GM21737 (cell line): Measurements from ENCODE around the gene CCDC172.

Source experiments
- ATAC-seq: cut with Tn5 transposase; IDR thresholded peaks from one replicate; pipeline ENCODE4 v1.9.1; 2021; ENCODE audit warnings: mild to moderate bottlenecking, moderate library complexity; ENCODE audit not compliant: unreplicated experiment

The CCDC172 gene, protein sequence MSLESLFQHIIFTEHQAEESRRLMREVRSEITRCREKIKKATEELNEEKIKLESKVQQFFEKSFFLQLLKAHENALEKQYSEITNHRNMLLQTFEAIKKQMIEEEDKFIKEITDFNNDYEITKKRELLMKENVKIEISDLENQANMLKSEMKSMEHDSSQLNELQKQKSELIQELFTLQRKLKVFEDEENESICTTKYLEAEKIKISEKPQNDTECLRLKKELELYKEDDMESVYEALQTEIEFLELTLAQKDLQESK

GRCh38 chr10:116324227-116324950 lies at the start of gene CCDC172:
Gene CCDC172, plus strand, starts transcription at chr10:116324448. Its CDS starts 564 bp downstream, at chr10:116325012.
- ATAC-seq = no peak

GRCh38 chr10:116276981-116277380 lies 47.3 kb upstream of the CCDC172 start:
- ATAC-seq = no peak

DNA sequence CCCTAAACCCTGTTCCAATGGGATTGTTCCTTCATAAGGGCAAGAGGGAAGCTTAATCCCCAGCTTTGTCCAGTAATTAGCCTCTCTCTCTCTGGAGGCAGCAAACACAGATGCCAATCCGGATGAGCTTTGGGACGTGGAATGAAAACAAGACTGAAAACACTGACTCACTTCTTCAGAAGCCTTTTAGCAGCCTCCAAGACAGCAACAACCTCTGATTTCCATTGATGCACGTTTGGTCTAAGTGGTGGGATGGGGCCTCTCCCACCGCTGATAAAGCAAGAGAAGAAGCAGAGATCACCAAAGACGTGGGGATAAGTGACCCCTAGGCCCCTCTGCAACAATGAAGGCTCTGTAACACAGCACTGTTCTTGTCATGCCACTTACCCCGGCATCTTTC lies 45.4 kb upstream of the CCDC172 start:
- ATAC-seq = no peak

GRCh38 chr10:116281775-116282174 lies 42.5 kb upstream of the CCDC172 start:
- ATAC-seq = no peak

GRCh38 chr10:116286626-116287200 lies 37.5 kb upstream of the CCDC172 start:
- ATAC-seq = no peak

DNA sequence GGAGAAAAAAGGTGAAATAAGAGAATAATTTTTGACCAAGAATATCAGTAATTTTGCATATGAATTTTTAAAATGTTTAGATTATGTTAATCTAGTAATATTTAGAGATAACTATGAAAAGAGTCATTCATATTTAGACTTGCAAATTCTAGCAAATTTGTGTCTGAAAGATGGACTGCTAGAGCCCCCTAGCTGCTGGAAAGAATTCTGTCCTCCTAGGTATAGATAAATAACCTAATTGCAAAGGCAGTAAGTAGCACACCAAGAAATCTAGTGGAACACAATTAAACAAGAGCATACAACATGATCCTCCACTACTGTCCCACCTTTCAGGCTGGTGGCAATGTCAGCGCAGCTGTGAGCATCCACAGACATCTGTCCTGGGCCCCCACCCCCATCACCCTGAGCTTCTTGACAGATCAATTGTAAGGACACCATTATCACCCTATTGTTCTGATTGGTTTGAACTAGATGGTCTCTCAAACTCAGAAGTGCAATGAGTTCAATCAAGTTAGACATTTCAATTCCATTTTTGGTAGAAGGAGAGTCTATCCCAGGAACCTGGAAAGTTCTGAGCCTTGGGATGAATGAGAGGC lies 36.2 kb upstream of the CCDC172 start:
- no peak for ATAC-seq

DNA sequence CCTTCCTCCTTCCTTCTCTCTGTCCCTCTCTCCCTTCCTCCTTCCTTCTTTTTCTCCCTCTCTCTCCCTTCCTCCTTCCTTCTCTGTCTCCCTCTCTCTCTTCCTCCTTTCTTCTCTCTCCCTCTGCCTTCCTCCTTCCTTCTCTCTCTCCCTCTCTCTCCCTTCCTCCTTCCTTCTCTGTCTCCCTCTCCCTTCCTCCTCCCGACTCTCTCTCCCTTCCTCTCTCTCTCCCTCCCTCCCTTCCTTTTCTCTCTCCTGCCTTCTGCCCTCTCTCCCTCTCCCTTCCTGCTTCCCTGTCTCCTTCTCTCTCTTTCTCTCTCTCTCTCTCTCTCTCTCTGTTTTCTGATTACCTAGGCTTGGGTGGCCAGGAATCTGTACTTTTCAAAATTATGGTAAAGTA lies 34.6 kb upstream of the CCDC172 start:
- no peak for ATAC-seq

GRCh38 chr10:116292493-116292892 lies 31.8 kb upstream of the CCDC172 start:
- ATAC-seq = no peak

- ATAC-seq = no peak
These were observed 27.9 kb upstream of the CCDC172 start for GRCh38 chr10:116296291-116296721.

GRCh38 chr10:116298586-116298985 lies 25.7 kb upstream of the CCDC172 start:
- ATAC-seq = no peak

DNA sequence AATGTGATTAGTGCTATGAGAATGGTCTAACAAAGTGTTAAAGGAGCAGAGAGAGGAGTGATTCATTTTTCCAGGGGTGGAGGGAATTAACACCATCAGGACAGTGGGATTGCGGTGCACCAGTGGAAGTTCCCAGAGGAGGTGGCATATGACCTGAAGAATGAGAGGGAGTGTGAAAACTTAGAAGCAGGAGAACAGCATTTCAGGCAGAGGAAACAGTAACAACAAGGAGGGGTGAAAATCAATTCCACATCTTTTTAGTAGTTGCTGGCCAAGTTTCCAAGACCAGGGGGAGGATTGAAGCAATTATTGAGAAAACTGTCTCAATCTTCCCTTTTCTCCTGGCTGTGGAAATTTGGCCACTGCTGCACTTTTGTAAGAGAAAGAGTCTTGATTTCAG lies 23.7 kb upstream of the CCDC172 start:
- no peak for ATAC-seq

GRCh38 chr10:116304923-116305322 lies 19.3 kb upstream of the CCDC172 start:
- ATAC-seq = no peak

- no peak for ATAC-seq
These were observed 17.4 kb upstream of the CCDC172 start for GRCh38 chr10:116306847-116307246.

DNA sequence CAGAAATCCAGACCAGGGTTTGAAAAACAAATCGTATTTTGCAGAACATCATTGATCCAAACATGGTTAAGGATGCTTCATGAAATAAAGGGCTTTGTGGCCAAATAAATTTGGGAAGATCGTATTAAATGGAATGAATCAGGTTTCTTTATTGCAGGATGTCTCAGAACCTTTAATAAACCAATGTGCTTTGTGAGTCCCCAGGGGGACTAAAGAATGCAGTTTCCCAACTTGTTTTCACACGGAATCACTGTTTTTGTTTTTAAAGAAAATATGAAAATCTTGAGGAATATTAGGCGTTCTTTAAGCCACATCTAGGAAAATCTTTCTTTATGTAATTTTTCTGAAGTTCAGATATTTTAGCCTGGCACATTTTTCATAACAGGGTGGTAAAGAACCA lies 16.8 kb upstream of the CCDC172 start:
- no peak for ATAC-seq

- no peak for ATAC-seq
These were observed 13.2 kb upstream of the CCDC172 start for GRCh38 chr10:116311016-116311415.

- no peak for ATAC-seq
These were observed 12.3 kb upstream of the CCDC172 start for GRCh38 chr10:116311706-116312490.

GRCh38 chr10:116312548-116312947 lies 11.7 kb upstream of the CCDC172 start:
- ATAC-seq = no peak

GRCh38 chr10:116316503-116316902 lies 7.7 kb upstream of the CCDC172 start:
- ATAC-seq = no peak

DNA sequence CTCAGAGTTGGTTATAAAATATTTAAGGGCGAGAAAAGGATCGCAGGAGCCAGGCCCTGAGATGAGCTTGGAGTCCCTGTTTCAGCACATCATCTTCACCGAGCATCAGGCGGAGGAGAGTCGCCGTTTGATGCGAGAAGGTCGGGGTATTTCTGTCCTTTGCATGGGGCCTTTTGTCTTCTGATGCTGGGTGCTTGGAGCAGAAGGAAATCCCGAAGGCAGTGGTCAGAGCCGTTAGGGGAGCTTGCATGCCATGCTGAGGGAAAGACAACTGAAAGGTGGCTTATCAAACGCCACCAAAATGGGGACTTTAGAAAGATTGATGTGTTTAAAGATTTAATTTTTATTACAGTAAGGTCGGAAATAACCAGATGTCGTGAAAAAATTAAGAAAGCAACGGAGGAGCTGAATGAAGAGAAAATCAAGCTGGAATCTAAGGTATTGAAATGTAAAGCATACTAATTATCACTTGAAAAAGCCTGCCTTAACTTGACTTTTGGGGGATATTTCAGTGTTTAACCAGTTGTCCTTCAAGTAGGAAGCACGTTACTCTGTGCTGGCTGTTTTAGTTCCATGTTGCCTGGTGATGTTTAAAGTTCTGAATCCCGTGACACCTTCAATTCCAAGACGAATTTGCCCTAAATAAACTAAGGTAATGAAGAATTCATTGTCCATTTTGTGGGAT lies 845 bp downstream of the CCDC172 start:
- no peak for ATAC-seq

DNA sequence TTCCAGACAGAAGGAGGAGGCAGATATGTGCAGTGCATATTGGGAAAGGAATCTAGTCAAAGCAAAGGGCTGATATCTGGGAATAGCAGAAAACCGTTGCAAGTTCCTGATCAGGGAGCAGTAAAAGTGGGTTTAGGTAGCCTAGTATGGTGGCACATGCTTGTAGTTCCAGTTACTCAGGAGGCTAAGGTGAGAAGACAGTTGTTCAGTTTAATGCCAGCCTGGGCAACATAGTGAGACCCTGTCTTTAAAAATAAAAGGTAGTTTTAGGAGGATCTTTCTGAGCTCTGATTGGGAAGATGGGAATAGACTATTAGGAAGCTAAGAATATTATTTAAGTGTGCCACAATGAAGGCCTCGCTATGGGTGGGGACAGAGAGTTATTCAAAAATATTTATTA lies 1.7 kb downstream of the CCDC172 start:
- ATAC-seq = no peak
